Measurements from ENCODE around the gene AGT. TPM values are rescaled to one million over a fixed set of nuclear protein-coding genes. Genes with fewer than 3 reads are reported as not detected.

AGT gene
- total RNA-seq, 1 donor from 2014 or later = 0.86 TPM

- Histone ChIP-seq H3K27ac (no peak overlapping the region), H3K36me3 (no peaks in the 10 kb centered on the region), H3K9me3 (no peaks in the 10 kb centered on the region), H3K4me1 (no peaks in the 10 kb centered on the region), H3K4me3 (no peak overlapping the region), H3K27me3 (ENCODE audit: low read depth) (no peaks in the 10 kb centered on the region)
- no peak for ATAC-seq
- intact Hi-C loops (cut with DNase I) = no loop called here
- no peak for DNase-seq
- no peak for TF ChIP-seq CTCF (IDR thresholded peaks at IDR 0.05)
These were observed 8.5 kb downstream of the AGT start for GRCh38 chr1:230705289-230706019.

- Histone ChIP-seq H3K36me3 (no peaks in the 10 kb centered on the region), H3K4me1 (no peaks in the 10 kb centered on the region), H3K27me3 (ENCODE audit: low read depth) (no peaks in the 10 kb centered on the region), H3K4me3 (no peak overlapping the region), H3K27ac (no peak overlapping the region), H3K9me3 (no peaks in the 10 kb centered on the region)
- no peak for TF ChIP-seq CTCF (IDR thresholded peaks at IDR 0.05)
- intact Hi-C loops (cut with DNase I) = no loop called here
- ATAC-seq (no peak), DNase-seq (no peak)
These were observed 9.1 kb downstream of the AGT start for GRCh38 chr1:230704830-230705229.

- Histone ChIP-seq H3K4me3 (no peak overlapping the region), H3K27me3 (ENCODE audit: low read depth) (no peaks in the 10 kb centered on the region), H3K9me3 (no peaks in the 10 kb centered on the region), H3K36me3 (no peaks in the 10 kb centered on the region), H3K27ac (no peak overlapping the region), H3K4me1 (no peaks in the 10 kb centered on the region)
- ATAC-seq (peak in 1 of 2 donors; percentile 24), DNase-seq (no peak)
- no peak for TF ChIP-seq CTCF (IDR thresholded peaks at IDR 0.05)
- intact Hi-C loops (cut with DNase I) = no loop called here
These were observed 10.1 kb downstream of the AGT start for GRCh38 chr1:230703679-230704385.

- peak in 1 of 2 donors; percentile 34 for ATAC-seq
- TF ChIP-seq CTCF (IDR thresholded peaks at IDR 0.05) = no peak
- Histone ChIP-seq H3K4me1 (no peaks in the 10 kb centered on the region), H3K9me3 (no peaks in the 10 kb centered on the region), H3K27ac (no peak overlapping the region), H3K27me3 (ENCODE audit: low read depth) (no peaks in the 10 kb centered on the region), H3K4me3 (no peak overlapping the region), H3K36me3 (no peaks in the 10 kb centered on the region)
- intact Hi-C loops (cut with DNase I) = no loop called here
- DNase-seq = no peak
These were observed 10.8 kb downstream of the AGT start for GRCh38 chr1:230702934-230703678.

GRCh38 chr1:230701895-230702768 lies 11.8 kb downstream of the AGT start:
- no peak for TF ChIP-seq CTCF (IDR thresholded peaks at IDR 0.05)
- H3K4me3 ChIP-seq = no peak overlapping the region
- no peaks in the 10 kb centered on the region for H3K9me3 ChIP-seq
- no peaks in the 10 kb centered on the region for H3K27me3 ChIP-seq (ENCODE audit: low read depth)
- ATAC-seq (no peak), DNase-seq (no peak)
- no peak overlapping the region for H3K27ac ChIP-seq
- intact Hi-C loops (cut with DNase I) = no loop called here
- H3K36me3 ChIP-seq = no peaks in the 10 kb centered on the region
- H3K4me1 ChIP-seq = no peaks in the 10 kb centered on the region

All from lower lobe of right lung (tissue), 2 donors.